HG02852 (cell line): Measurements from ENCODE around the gene MECP2.
A peak's percentile ranks its signal among the peaks of the same experiment; 100 is the strongest.

Experiments
- ATAC-seq: cut with Tn5 transposase; IDR thresholded peaks from one replicate; pipeline ENCODE4 v1.9.1; 2021; ENCODE audit warnings: mild to moderate bottlenecking, moderate library complexity; ENCODE audit not compliant: unreplicated experiment

MECP2 gene

DNA sequence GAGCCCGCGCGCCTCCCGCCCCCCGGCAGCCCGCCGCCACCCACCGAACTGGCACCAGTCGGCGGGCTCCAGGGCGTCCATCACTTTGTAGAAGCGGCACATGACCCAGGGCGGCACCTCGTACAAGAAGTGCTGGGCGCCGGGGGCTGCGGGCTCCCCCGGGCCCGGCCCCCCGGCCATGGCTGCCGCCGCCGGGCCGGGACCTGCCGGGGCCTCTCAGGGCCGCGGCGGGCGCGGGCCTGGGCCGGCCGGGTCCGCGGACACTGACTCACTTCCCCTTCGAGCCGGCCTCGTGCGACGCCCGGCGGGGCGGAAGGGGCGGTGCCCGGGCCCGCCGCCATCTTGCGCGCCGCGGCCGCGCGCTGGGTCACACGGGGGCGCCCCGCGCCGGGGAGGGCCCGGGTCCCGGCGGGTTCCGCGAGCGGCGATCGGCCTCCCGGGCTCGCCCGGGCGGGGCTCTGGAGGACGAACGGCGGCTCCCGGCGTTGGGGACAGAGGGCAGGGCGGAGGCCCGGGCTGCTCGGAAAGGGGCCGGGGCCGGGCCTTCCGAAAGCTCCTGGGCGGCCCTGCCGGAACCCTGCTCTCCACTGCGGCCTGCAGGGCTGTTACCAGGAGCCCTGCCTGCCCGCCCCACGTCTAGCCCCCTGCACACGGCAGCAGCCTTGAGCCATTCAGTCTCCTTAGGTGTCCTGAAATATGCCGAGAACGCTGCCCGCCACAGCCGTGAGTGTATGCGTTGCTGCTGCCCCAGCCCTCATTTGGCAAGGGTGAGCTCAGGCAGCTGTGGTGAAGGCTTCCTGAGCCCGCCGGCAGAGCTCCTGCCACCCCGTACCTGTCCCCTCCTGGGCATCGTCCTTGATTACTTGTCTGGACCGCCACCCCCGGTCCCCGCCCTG lies 77.6 kb downstream of the MECP2 start, which contains the start of gene IRAK1:
TSS of gene IRAK1 (minus strand) at position 270 of the 896 bp plus-strand sequence. CDS start at position 180, 90 bp downstream.
- peak; percentile 64 for ATAC-seq

DNA sequence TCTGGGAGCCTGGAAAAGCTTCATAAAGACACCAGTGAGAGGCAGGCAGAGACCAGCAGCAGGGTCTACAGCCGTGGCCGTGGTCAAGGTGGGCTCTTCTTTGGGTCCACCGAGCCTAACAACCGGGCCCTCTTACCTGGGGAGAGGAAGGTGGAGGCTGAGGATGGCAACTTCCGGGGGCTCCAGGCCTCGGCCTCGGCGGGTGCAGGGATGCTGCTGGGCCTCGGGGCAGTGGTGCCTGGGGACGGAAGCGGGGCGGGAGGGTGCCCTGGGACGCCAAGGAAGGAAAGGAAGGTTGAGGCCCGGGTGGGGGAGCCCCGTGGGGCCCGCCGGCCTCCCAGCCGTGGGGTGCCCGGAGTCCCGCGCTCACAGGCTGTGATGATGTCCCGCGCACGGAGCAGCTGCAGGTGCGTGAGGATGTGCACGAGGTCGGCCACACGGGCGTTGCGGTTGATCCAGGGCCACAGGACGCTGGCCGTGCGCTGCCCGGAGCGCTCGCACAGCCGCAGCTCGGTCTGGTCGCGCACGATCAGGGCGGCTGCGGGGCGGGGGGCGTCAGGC lies 78.4 kb downstream of the MECP2 start:
- peak; percentile 4 for ATAC-seq

DNA sequence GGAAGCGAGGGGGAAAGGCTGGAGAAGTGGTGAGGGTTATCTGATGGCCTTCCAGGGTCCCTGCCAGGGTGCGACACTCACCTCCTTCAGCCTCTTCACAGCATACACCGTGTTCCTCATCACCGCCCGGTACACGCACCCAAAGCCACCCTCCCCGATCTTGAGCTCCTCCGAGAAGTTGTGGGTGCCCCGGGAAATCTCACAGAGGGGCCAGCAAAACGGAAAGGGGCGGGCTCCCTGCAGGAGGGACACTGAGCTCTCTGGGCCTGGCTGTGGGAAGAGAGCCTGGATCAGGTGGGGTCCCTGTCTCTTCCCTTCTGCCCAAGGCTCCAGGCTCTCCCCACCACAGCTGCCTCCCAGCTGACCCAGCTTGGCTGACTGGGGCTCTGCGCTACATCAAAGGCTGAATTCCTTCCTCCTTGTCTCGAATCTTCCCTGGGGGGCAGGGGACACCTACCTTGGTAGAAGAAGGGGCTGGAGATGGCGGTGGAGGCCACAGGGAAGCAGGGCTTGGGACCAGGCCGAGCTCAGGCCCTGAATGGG lies 78.9 kb downstream of the MECP2 start:
- ATAC-seq, result no peak

GRCh38 chrX:154017766-154018517 lies 79.6 kb downstream of the MECP2 start:
- ATAC-seq, result no peak

GRCh38 chrX:154016366-154017076 lies 81.0 kb downstream of the MECP2 start:
- no peak for ATAC-seq

- no peak for ATAC-seq
These were observed 81.8 kb downstream of the MECP2 start for GRCh38 chrX:154015581-154016264.

DNA sequence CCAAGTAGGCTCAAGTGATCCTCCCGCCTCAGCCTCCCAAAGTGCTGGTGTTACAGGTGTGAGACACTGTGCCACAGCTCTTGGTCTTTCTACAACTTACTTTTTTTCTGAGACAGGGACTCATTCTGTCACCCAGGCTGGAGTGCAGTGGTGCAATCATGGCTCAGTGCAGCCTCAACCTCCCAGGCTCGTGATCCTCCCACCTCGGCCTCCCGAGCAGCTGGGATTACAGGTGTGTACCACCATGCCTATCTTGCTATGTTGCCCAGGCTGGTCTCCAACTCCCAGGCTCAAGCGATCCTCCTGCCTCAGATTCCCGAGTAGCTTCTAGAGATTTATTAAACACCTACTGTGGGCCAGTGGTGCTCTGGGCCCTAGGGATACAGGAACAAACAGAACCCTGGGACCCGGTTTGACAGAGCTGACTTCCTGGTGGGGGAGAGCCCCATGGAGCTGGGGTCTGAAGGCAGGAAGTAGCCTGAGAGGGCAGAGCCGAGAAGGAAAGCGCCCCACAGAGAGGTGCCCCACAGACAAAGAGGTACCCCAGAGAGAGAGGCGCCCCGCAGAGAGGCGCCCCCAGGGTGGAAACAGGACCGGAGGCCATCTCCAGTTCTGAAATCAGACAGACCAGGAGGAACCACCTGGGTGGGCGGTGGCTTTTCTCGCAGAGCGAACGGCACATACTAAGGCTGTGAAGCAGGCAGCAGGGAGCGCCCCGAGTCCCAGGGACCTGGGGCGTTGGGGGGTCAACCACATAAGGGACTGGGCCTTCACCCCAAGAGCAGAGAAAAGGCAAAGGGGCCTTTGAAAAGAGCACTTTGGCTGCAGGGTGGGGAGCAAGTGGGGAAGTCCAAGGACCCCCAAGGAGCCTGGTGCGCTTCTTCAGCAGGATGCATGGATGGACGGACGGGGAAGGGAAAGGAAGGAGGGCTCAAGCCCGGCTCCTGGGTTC lies 82.8 kb downstream of the MECP2 start:
- no peak for ATAC-seq

- ATAC-seq, result peak; percentile 51
These were observed 83.7 kb downstream of the MECP2 start for GRCh38 chrX:154013614-154014360.

DNA sequence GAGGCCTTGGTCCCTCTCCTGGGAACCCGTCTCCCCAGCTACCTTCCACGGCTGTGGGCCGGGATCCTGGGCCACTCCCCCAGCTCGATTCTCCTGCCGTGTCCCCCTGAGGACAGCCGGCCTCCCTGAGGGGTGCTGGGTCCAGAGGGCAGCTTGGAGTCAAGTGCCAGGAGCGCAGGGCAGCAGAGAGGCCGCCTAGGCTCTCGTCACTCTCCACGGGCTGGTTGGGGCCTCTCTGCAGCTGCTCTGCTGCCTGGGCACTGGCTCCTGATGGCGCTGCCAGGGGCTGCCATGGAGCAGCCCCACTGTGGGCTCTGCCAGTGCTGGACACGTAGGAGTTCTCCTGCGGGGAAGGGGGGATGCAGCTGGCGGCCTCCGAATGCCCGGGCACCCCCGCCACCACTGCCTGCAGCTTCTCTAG lies 84.5 kb downstream of the MECP2 start:
- ATAC-seq, result no peak

DNA sequence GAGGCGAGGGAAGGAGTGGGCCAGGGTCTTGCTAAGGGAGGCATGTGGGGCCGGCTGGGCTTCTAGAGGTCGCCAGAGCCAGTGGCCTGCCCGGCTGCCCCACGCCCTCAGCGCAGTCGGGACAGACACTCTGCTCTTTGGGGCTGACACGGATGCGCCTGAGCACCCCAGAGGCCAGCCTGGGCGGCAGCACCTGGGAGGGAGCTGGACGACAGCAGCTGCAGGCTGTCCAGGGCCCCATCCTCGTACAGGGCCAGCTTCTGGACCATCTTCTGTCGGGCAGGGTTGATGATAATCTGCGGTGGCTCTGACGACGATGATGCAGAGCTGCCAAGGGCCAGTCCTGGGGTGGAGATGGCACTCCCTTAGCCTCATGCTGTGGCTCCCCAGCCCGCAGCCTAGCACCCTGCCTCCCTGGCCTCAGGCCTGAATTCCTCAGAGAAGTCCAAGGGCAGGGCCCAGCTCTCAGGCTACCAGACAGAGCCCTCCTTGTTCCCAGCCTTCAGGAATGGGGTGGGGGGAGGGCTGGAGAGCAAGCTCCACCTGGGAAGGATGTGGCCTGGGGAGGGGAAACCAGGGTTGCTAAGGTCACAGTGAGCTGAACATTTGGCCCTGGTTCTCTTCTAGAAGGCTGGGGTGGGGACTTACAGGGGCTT lies 85.1 kb downstream of the MECP2 start:
- no peak for ATAC-seq

DNA sequence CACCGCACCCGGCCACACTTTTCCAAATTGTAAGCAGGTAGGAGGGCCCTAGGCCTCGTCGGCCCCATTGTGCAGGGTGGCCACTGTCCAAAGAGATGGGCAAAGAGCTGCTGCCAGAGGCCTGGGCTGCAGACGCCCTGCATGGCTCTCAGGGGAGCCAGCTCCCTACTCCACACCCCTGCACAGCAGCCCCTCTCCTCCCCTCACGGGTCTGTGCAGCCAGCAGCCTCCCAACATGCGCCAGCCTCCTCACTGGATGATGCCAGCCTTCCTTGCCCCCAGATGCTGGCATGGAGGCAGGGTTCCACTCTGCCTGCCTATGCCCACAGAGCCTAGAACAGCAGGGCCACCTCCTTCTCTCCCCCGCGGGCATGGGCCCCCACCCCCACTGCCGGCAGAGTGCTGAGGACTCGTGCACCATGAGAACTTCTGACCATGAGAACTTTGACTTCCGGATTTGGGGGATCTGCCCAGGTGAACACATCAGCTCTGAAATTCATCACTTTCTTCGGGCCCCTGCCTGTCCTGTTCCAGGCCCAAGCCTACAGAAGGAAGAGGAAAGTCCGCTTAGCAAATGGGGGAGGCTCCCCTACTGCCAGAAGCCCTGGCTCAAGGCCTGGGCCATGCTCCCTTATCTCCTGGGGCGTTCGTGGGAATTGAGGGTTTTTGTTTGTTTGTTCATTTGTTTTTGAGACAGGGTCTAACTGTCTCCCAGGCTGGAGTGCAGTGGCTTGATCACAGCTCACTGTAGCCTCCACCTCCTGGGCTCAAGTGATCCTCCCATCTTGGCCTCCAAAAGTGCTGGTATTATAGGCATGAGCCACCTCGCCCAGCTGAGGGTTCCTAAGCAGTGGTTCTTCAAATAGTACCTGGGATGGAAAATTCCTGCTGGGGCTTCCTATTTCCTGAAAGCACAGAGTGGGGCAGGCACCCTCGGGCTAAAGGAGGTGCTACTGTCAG lies 85.9 kb downstream of the MECP2 start:
- no peak for ATAC-seq

DNA sequence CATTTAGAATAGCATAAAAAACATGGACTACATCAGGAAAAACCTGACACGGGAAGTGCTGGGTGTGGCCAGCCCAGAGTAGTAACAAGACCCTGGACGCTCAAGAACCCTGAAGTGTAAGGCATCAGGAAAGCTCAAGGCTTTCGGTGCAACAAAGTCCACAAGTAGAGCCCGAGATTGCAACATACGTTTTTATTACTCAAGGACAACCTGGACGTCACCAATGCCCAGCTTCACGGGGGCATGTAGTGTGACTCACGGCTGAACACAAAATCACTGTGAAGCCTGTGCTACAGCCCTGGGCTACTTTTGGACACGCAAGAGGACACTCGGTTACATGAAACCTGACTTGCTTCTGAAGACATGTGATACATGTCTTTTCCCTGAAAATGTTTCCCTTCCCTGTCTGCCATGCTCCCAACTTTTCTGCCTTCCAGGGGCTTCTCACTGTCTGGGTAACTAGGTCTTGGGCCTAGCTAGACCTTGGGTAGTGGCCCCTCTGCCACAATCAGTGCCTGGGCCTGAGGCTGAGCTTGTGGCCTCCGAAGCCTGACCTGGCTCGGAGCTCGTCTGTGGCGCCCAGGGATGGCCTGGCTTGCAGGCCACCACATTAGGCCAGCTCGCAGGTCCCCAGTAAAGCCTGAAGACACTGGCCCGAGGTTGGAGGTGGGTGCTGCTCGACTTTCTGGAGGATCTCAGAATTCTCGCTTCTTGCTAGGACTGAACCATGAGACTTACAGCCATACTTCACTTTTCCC lies 87.0 kb downstream of the MECP2 start:
- ATAC-seq, result no peak

DNA sequence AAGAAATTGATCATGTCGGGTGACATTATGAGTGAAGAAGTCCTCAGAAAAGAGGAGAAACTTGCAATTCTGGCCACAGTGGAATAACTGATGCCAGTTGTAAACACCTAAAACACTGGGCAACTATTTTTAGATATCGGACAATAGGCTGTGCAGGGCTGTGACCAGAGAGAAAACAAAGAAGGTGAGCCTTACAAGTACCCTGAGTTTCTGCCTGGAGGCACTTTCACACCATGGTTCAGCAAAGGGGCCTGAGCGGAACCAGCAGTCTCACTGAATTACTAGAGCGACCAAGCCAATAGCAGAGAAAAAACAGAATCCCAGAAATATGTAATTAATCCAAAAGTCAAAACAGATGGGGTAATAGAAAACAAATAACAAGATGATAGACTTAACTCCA lies 89.0 kb downstream of the MECP2 start:
- ATAC-seq, result no peak

- ATAC-seq, result no peak
These were observed 90.6 kb downstream of the MECP2 start for GRCh38 chrX:154006947-154007346.

- ATAC-seq, result no peak
These were observed 93.2 kb downstream of the MECP2 start for GRCh38 chrX:154004315-154004714.

DNA sequence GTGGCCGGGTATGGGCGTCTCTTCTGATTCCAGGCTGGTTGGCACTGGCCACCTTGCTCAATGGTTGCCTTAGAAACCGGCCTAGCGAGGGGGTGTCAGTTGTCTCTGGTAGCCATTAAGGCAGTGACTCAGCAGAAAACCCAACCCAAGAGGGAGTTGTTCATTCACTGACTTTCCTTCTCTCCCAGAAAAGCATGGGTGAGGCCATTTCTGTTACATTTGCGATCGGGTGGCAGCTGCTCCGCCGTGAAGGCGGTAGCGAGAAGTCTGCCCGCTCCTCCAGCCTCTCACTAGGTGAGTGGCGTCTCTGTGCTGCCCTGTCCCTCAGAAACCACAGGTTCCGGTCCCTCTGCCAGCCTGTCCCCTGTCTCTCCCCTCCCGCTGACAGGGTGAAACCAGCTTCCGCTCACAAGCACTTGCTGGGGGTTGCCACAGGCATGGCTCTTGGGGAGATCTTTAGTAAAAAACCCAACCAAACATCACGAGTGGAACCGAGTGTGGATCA lies 95.2 kb downstream of the MECP2 start:
- no peak for ATAC-seq
